ENCODE results near the gene GSTO2.

GSTO2 gene

GRCh38 chr10:104258209-104258608, 10.8 kb upstream of the GSTO2 start:
- no peak for TF ChIP-seq CTCF (IDR thresholded peaks at IDR 0.05; ENCODE audit: extremely low read depth, insufficient read depth, missing control alignments)
- in situ Hi-C loops (cut with MboI; ENCODE audit: low pct_unique_long_range_greater_than_20kb, low sequenced_read_pairs, unreplicated experiment): no loop called here

GRCh38 chr10:104259456-104259855, 9.5 kb upstream of the GSTO2 start:
- DNase-seq (ENCODE audit: low spot score): no peak
- in situ Hi-C loops (cut with MboI; ENCODE audit: low pct_unique_long_range_greater_than_20kb, low sequenced_read_pairs, unreplicated experiment): no loop called here
- TF ChIP-seq CTCF (IDR thresholded peaks at IDR 0.05; ENCODE audit: extremely low read depth, insufficient read depth, missing control alignments): no peak

More at GRCh38 chr10:104258209-104258608, 10.8 kb upstream of the GSTO2 start:
- DNase-seq (ENCODE audit: low spot score): no peak

DNA sequence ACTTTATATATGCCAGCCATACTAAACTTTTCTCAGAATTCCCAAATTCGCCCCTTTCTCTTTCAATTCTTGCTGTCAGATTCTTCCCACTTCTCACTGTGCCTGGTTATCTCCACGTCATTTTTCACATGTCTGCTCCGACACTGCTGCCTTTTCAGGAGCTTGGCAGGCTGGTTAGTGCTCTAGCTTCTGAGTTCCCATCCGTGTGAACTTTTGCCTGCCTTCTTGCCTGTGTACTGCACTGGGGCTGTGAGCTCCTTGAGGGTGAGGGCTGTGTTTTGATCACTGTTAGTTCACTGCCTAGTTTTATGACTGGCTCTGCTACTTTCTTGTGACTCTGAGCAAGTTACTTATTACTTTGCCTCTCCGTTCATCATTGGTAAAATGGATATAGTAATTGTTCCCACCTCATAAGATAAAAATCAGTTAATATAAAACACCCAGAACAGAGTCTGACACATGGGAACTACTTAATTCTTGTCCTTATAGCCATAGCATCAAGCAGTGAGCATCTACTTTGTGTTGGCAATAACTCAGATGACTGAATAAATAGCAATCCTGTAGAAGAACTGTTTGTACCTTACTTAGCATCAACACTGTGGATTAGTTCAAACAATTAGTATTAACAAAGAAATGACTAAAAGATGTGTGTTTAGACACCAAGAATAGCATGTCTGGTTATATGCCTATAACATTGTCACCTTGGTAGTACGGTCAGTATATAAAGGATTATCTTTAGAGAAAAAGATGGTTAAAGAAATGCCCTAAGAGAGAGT, 8.8 kb upstream of the GSTO2 start:
- DNase-seq (ENCODE audit: low spot score): no peak
- no peak for TF ChIP-seq CTCF (IDR thresholded peaks at IDR 0.05; ENCODE audit: extremely low read depth, insufficient read depth, missing control alignments)
- in situ Hi-C loops (cut with MboI; ENCODE audit: low pct_unique_long_range_greater_than_20kb, low sequenced_read_pairs, unreplicated experiment): no loop called here

DNA sequence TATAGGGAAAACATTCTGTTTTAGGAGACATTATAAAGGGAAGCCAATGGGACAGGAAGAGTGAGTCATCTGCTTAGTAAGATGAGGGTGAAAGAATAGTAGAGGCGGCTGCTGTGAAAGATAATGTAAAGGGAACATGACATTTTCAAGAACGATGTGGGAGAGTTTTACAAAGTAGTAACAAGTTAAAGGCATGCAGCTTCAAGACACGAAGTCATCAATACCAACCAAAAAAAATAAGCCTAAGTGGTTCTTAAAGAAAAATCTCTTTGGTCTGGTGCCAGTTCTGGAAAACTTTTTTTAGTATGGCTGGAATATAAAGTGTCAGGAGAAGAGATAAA, 8.2 kb upstream of the GSTO2 start:
- TF ChIP-seq CTCF (IDR thresholded peaks at IDR 0.05; ENCODE audit: extremely low read depth, insufficient read depth, missing control alignments): no peak
- in situ Hi-C loops (cut with MboI; ENCODE audit: low pct_unique_long_range_greater_than_20kb, low sequenced_read_pairs, unreplicated experiment): no loop called here
- DNase-seq (ENCODE audit: low spot score): no peak

DNA sequence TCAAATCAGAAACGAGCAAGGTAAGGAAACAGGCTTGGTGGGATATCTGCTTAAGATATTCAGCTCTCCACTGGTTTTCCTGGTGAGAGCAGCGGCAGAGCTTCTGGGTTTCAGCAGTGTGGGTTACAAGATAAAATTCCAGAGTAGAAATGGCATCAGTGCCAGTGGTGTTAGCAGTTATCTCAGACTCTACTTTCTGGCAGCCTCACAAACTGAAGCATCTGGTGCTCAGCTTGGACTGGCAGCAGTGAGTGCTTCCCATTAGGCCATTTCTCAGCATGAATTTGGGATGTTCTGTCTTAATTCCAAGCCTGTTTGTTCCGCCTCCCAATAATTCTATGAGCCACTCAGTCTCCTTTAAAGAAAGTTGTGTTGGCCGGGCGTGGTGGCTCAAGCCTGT, 6.9 kb upstream of the GSTO2 start:
- DNase-seq (ENCODE audit: low spot score): no peak
- no peak for TF ChIP-seq CTCF (IDR thresholded peaks at IDR 0.05; ENCODE audit: extremely low read depth, insufficient read depth, missing control alignments)
- in situ Hi-C loops (cut with MboI; ENCODE audit: low pct_unique_long_range_greater_than_20kb, low sequenced_read_pairs, unreplicated experiment): no loop called here

GRCh38 chr10:104264783-104265182, 4.2 kb upstream of the GSTO2 start:
- no peak for DNase-seq (ENCODE audit: low spot score)
- no peak for TF ChIP-seq CTCF (IDR thresholded peaks at IDR 0.05; ENCODE audit: extremely low read depth, insufficient read depth, missing control alignments)
- in situ Hi-C loops (cut with MboI; ENCODE audit: low pct_unique_long_range_greater_than_20kb, low sequenced_read_pairs, unreplicated experiment): no loop called here

Measured in GM13977 (cell line).